Measurements from ENCODE around the gene NFIX.
"Not testable (repeated sequence)": the region's sequence is repeated elsewhere in the genome, so short reads cannot be mapped to it uniquely, and the experiment has no call there.

NFIX gene

DNA sequence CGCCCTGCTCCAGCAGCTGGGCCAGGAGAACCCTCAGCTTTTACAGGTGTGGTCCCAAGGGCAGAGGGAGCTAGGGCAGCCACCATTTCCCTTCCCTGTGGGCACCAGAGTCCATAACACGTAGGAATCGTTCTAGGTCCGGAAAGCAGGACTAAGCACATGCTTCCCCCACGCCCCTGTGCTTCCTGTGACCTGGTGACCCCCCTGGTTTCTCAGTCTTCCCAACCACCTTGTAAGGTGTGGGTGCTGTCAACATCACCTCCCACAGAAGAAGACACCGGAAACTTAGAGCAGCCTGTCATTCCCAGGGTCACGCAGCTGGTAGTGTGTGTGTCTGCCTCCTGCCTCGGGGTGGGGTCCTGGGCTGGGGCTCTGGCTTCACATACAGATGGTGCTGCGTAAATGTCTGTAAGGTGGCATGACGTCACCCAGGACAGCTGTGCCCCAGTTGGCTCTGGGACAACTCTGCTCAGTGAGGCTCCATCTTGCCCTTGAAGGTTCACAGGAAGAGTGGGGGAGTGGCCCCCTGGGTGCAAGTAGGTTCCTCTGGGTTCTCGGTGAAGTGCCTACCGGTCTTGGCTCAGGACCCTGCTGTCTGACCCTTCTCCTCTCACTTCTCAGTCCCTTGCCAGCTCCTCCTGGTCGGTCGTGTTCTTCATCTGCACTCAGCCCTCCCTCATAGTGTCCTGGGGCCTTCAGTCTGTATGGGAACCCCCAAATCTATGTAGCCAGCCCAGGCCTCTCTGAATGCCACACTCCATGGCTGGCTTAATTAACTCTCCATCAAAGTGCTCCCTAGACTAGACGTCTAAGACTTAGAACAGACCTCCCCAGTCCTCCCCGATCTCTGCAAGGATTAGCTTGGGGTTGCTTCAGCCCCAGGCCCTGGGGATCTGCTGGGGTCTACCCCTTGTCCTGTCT lies 45.7 kb upstream of the NFIX start:
- ATAC-seq (ENCODE audit: insufficient read depth, low read depth) = no peak
- Histone ChIP-seq H3K9ac (ENCODE audit: low read depth, low read length) (no peak overlapping the region), H4K20me1 (ENCODE audit: insufficient read depth, low read length) (peaks cover 47% of the 10 kb centered on the region), H3K4me2 (ENCODE audit: insufficient read depth, low read length) (no peak overlapping the region), H3K4me3 (ENCODE audit: low read depth in 1 of 2, low read length in 2 of 2) (no peak overlapping the region), H3K27ac (ENCODE audit: low read length) (no peak overlapping the region), H3K27me3 (ENCODE audit: insufficient read depth, low read length, poor library complexity) (no peaks in the 10 kb centered on the region), H3K79me2 (ENCODE audit: insufficient read depth, low read length) (peaks cover 82% of the 10 kb centered on the region), H3K9me3 (ENCODE audit: insufficient read depth, low read length, severe bottlenecking) (no peaks in the 10 kb centered on the region), H2AFZ (ENCODE audit: low read depth, low read length) (no peak overlapping the region), H3K36me3 (ENCODE audit: insufficient read depth, low read length) (peaks cover 87% of the 10 kb centered on the region), H3K4me1 (ENCODE audit: insufficient read depth, low read length) (peaks cover 56% of the 10 kb centered on the region)
- TF ChIP-seq EZH2 (IDR thresholded peaks at IDR 0.05; ENCODE audit: borderline replicate concordance, low read depth, low read length, severe bottlenecking) = no peak
- TF ChIP-seq, protein P1, sequence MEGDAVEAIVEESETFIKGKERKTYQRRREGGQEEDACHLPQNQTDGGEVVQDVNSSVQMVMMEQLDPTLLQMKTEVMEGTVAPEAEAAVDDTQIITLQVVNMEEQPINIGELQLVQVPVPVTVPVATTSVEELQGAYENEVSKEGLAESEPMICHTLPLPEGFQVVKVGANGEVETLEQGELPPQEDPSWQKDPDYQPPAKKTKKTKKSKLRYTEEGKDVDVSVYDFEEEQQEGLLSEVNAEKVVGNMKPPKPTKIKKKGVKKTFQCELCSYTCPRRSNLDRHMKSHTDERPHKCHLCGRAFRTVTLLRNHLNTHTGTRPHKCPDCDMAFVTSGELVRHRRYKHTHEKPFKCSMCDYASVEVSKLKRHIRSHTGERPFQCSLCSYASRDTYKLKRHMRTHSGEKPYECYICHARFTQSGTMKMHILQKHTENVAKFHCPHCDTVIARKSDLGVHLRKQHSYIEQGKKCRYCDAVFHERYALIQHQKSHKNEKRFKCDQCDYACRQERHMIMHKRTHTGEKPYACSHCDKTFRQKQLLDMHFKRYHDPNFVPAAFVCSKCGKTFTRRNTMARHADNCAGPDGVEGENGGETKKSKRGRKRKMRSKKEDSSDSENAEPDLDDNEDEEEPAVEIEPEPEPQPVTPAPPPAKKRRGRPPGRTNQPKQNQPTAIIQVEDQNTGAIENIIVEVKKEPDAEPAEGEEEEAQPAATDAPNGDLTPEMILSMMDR (IDR thresholded peaks at IDR 0.05; ENCODE audit: borderline replicate concordance, extremely low read depth, low read length, poor library complexity, severe bottlenecking) = no peak
- DNase-seq = no peak

DNA sequence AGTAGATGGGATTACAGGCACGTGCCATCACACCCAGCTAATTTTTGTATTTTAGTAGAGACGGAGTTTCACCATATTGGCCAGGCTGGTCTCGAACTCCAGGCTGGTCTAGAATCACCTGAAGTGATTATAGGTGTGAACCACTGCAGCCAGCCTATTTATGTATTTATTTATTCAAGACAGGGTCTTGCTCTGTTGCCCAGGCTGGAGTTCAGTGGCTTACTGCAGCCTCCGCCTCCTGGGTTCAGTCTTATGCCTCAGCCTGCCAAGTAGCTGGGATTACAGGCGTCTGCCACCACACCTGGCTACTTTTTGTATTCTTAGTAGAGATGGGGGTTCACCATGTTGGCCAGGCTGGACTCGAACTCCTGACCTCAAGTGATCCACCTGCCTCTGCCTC lies 43.2 kb upstream of the NFIX start:
- ATAC-seq (ENCODE audit: insufficient read depth, low read depth); H3K4me2 ChIP-seq (ENCODE audit: insufficient read depth, low read length); H3K27me3 ChIP-seq (ENCODE audit: insufficient read depth, low read length, poor library complexity); H3K27ac ChIP-seq (ENCODE audit: low read length); H3K9me3 ChIP-seq (ENCODE audit: insufficient read depth, low read length, severe bottlenecking); H2AFZ ChIP-seq (ENCODE audit: low read depth, low read length); DNase-seq; H3K9ac ChIP-seq (ENCODE audit: low read depth, low read length); H3K4me3 ChIP-seq (ENCODE audit: low read depth in 1 of 2, low read length in 2 of 2): not testable (repeated sequence)
- H3K4me1 ChIP-seq (ENCODE audit: insufficient read depth, low read length) = peaks cover 61% of the 10 kb centered on the region
- peaks cover 91% of the 10 kb centered on the region for H3K79me2 ChIP-seq (ENCODE audit: insufficient read depth, low read length)
- H3K36me3 ChIP-seq (ENCODE audit: insufficient read depth, low read length) = peaks cover 92% of the 10 kb centered on the region
- peaks cover 49% of the 10 kb centered on the region for H4K20me1 ChIP-seq (ENCODE audit: insufficient read depth, low read length)

DNA sequence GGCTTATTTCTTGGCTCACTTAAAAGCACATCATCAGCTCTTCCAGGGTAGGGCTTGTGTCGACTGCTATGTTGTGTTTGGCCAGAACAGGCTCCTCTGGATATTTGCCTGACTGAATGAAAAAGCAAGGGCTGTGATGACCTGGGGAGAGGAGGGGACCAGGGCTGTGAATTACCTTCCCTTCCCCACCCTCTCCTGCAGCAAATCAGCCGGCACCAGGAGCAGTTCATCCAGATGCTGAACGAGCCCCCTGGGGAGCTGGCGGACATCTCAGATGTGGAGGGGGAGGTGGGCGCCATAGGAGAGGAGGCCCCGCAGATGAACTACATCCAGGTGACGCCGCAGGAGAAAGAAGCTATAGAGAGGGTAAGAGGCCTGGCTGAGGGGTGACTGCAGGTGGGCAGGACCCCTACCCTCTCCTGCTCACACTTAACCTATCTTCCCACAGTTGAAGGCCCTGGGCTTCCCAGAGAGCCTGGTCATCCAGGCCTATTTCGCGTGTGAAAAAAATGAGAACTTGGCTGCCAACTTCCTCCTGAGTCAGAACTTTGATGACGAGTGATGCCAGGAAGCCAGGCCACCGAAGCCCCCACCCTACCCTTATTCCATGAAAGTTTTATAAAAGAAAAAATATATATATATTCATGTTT lies 42.7 kb upstream of the NFIX start:
- H3K27ac ChIP-seq (ENCODE audit: low read length) = no peak overlapping the region
- H3K4me1 ChIP-seq (ENCODE audit: insufficient read depth, low read length) = peaks cover 60% of the 10 kb centered on the region
- H4K20me1 ChIP-seq (ENCODE audit: insufficient read depth, low read length) = peaks cover 44% of the 10 kb centered on the region
- TF ChIP-seq EZH2 (IDR thresholded peaks at IDR 0.05; ENCODE audit: borderline replicate concordance, low read depth, low read length, severe bottlenecking) = no peak
- TF ChIP-seq, protein P1 (IDR thresholded peaks at IDR 0.05; ENCODE audit: borderline replicate concordance, extremely low read depth, low read length, poor library complexity, severe bottlenecking) = no peak
- H3K4me3 ChIP-seq (ENCODE audit: low read depth in 1 of 2, low read length in 2 of 2) = no peak overlapping the region
- peaks cover 86% of the 10 kb centered on the region for H3K36me3 ChIP-seq (ENCODE audit: insufficient read depth, low read length)
- DNase-seq (no peak), ATAC-seq (ENCODE audit: insufficient read depth, low read depth) (no peak)
- no peak overlapping the region; the same call in 1 of the 2 replicates for H3K4me2 ChIP-seq (ENCODE audit: insufficient read depth, low read length)
- no peak overlapping the region for H3K9ac ChIP-seq (ENCODE audit: low read depth, low read length)
- H3K9me3 ChIP-seq (ENCODE audit: insufficient read depth, low read length, severe bottlenecking) = no peaks in the 10 kb centered on the region
- H2AFZ ChIP-seq (ENCODE audit: low read depth, low read length) = no peak overlapping the region
- peaks cover 91% of the 10 kb centered on the region for H3K79me2 ChIP-seq (ENCODE audit: insufficient read depth, low read length)
- no peaks in the 10 kb centered on the region for H3K27me3 ChIP-seq (ENCODE audit: insufficient read depth, low read length, poor library complexity)
